KMS-11 (cell line): Measurements from ENCODE around the gene MAST4.

Experiments used
- H2AFZ ChIP-seq: fragments of 200-600 bp; sonication (generic); 2 replicates; pipeline ENCODE4 v1.6.1; 2016; ENCODE audit warnings: antibody characterized with exemption, mixed run types, low read depth
- H3K27ac ChIP-seq: fragments of 200-600 bp; sonication (generic); 2 replicates; pipeline ENCODE4 v1.6.1; 2016; ENCODE audit warnings: mild to moderate bottlenecking, mixed run types
- H3K27me3 ChIP-seq: fragments of 200-600 bp; sonication (generic); 2 replicates; pipeline ENCODE4 v1.6.1; 2017; ENCODE audit warnings: mild to moderate bottlenecking, low read depth, mixed run types, moderate library complexity; ENCODE audit not compliant: insufficient read depth
- H3K36me3 ChIP-seq: fragments of 200-600 bp; sonication (generic); 2 replicates; pipeline ENCODE4 v1.6.1; 2017; ENCODE audit warnings: mild to moderate bottlenecking, mixed run types; ENCODE audit not compliant: insufficient read depth
- H3K4me1 ChIP-seq: fragments of 200-600 bp; sonication (generic); 2 replicates; pipeline ENCODE4 v1.6.1; 2016; ENCODE audit warnings: mild to moderate bottlenecking, low read depth, mixed run types; ENCODE audit not compliant: poor library complexity, severe bottlenecking
- H3K4me2 ChIP-seq: fragments of 200-600 bp; sonication (generic); 2 replicates; pipeline ENCODE4 v1.7.0; 2016; ENCODE audit warnings: mild to moderate bottlenecking, mixed run types
- H3K4me3 ChIP-seq: fragments of 200-600 bp; sonication (generic); IDR thresholded peaks from 2 replicates; pipeline ENCODE4 v1.6.1; 2017; ENCODE audit warnings: low read depth, low read length, mixed read lengths; ENCODE audit not compliant: insufficient read depth
- H3K79me2 ChIP-seq: fragments of 200-600 bp; sonication (generic); 2 replicates; pipeline ENCODE4 v1.6.1; 2016; ENCODE audit warnings: low read depth, mixed run types; ENCODE audit not compliant: insufficient read depth
- H3K9ac ChIP-seq: fragments of 200-600 bp; sonication (generic); 2 replicates; pipeline ENCODE4 v1.6.1; 2016; ENCODE audit warnings: mild to moderate bottlenecking, mixed run types
- H4K20me1 ChIP-seq: fragments of 200-600 bp; sonication (generic); 2 replicates; pipeline ENCODE4 v1.6.1; 2016; ENCODE audit warnings: mild to moderate bottlenecking, mixed run types; ENCODE audit not compliant: insufficient read depth
- CTCF ChIP-seq: fragments of 200-600 bp; sonication (generic); conservative IDR thresholded peaks from 2 replicates; pipeline ENCODE4 v1.6.1; 2017; ENCODE audit warnings: low read depth, mild to moderate bottlenecking, antibody characterized with exemption, low read length, moderate library complexity, mixed read lengths

Gene MAST4

DNA sequence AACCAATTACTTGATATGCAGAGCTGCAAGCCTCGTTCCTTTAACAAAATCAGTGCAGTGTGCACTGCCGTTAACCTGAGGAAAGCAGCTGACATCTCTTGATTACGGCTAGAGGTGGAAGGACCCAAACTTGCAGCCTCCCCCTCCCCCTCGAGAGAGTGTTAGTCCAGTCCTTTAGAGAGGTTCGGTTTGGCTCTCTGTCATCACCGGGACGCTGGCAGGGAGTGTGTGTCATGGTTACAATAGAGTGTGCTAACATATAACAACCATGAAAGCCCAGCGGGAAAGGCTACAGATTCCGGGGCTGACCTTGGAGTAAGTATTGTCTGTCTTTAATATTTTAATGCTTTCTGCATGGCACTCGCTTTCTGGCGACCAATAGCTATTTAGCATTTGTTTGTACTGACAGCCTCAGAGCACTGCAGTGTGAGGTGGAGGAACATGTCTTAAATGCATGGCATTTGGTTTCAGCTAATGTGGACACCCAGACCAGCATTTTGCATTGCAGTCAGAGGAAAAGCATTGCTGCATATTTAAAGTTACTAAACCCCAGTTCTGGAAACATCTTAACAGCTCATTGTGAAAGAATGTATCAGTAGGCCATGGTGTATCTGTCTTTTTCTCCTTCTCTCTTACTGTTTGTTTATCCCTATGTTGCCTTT is 362.9 kb downstream of the MAST4 start:
- H2AFZ ChIP-seq: no peak overlapping the region
- no peak overlapping the region for H3K27ac ChIP-seq
- no peaks in the 10 kb centered on the region for H3K36me3 ChIP-seq

DNA sequence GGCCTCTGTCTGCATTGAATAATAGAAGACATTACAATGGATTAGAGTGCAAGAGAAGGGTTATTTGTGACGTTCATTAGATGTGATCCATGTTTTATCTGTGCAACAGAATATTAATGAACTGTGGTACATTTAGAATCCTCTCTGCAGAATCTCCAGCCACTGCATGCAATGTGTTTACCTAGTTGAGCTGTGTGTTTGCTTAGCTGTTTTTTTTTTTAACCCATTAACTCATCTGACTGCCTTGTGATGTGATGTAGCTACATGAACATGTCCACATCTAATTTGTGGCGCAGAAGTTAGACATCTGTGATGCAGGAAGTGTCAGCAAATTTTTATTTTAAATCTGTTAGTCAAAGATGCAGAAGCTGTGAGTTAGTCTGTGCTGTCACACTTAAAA is 363.5 kb downstream of the MAST4 start:
- Histone ChIP-seq H4K20me1 (no peaks in the 10 kb centered on the region), H3K4me3 (no peak overlapping the region), H3K9ac (no peak overlapping the region), H3K4me1 (no peaks in the 10 kb centered on the region), H3K27me3 (no peaks in the 10 kb centered on the region), H3K36me3 (no peaks in the 10 kb centered on the region), H3K79me2 (no peaks in the 10 kb centered on the region), H3K27ac (no peak overlapping the region), H2AFZ (no peak overlapping the region), H3K4me2 (no peak overlapping the region)
- TF ChIP-seq CTCF: no peak

More for the DNA sequence above, 362.9 kb downstream of the MAST4 start:
- Histone ChIP-seq H3K27me3 (no peaks in the 10 kb centered on the region), H3K4me3 (no peak overlapping the region), H4K20me1 (no peaks in the 10 kb centered on the region), H3K4me1 (no peaks in the 10 kb centered on the region), H3K79me2 (no peaks in the 10 kb centered on the region), H3K4me2 (no peak overlapping the region), H3K9ac (no peak overlapping the region)
- TF ChIP-seq CTCF: no peak

- Histone ChIP-seq H3K36me3 (no peaks in the 10 kb centered on the region), H3K4me1 (no peaks in the 10 kb centered on the region), H3K27me3 (no peaks in the 10 kb centered on the region), H3K4me2 (no peak overlapping the region), H3K9ac (no peak overlapping the region), H4K20me1 (no peaks in the 10 kb centered on the region), H2AFZ (no peak overlapping the region), H3K27ac (no peak overlapping the region), H3K4me3 (no peak overlapping the region), H3K79me2 (no peaks in the 10 kb centered on the region)
- TF ChIP-seq CTCF: no peak
Measured at GRCh38 chr5:66960369-66961137, 364.4 kb downstream of the MAST4 start.

DNA sequence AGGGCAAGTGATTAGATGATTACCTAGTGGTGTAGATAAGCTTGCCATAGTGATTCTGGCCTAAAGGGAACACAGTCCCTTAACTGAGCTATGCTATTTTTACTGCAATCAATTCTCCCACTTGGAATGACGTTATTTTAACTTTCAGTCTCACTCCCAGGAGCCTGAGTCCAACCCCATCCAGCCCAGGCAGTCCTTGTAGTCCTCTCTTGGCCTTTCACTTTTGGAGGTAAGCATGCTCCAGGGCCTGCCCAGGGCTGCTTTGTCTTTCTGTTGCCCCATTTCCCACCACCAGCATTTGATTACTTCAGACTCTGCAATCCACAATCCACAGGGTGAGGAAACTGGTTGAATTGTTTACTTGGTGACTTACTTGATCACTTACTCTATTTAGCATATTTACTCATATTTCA is 367.4 kb downstream of the MAST4 start:
- Histone ChIP-seq H3K4me3 (no peak overlapping the region), H3K4me1 (no peaks in the 10 kb centered on the region), H3K27ac (no peak overlapping the region), H3K79me2 (no peaks in the 10 kb centered on the region), H4K20me1 (no peaks in the 10 kb centered on the region), H3K36me3 (no peaks in the 10 kb centered on the region), H3K9ac (no peak overlapping the region), H2AFZ (no peak overlapping the region), H3K27me3 (no peaks in the 10 kb centered on the region), H3K4me2 (no peak overlapping the region)
- TF ChIP-seq CTCF: no peak
